Choroid plexus epithelial cell (primary cell): ENCODE data around the gene INSRR.

Source experiments
- DNase-seq: peaks from one replicate; pipeline ENCODE4 v3.0.0-alpha.2; 2010; ENCODE audit warnings: low read depth
- H3K4me3 ChIP-seq: 2 replicates; pipeline ENCODE4 v1.5.1; 2011; ENCODE audit warnings: low read depth, mild to moderate bottlenecking, control low read depth, low read length, moderate library complexity
- TF ChIP-seq, protein P1 (sequence below): conservative IDR thresholded peaks from 2 replicates; pipeline ENCODE4 v1.5.1; 2011; ENCODE audit warnings: low read depth, mild to moderate bottlenecking, control low read depth, inconsistent platforms, low read length, moderate library complexity

Gene INSRR

DNA sequence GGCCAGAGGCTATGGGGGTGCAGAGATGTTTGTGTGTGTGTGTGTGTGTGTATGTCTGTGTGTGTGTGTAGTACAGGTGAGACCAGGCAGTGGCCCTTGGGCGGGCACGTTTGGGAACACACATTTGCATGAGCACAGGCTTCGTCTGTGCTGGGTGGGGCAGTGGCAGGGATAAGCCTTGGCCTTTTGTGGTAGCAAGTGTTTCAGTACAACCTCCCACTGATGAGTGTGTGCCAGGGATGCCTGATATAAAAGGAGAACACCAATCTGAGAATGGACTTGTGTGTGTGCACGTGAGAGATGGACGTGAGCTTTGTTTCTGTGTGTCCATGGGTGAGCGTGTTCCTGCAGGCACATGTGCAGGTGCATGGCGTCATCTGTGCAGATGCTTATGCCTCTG is 4.7 kb upstream of the INSRR start:
- no peak for DNase-seq
- H3K4me3 ChIP-seq = no peak overlapping the region
- TF ChIP-seq, protein P1, sequence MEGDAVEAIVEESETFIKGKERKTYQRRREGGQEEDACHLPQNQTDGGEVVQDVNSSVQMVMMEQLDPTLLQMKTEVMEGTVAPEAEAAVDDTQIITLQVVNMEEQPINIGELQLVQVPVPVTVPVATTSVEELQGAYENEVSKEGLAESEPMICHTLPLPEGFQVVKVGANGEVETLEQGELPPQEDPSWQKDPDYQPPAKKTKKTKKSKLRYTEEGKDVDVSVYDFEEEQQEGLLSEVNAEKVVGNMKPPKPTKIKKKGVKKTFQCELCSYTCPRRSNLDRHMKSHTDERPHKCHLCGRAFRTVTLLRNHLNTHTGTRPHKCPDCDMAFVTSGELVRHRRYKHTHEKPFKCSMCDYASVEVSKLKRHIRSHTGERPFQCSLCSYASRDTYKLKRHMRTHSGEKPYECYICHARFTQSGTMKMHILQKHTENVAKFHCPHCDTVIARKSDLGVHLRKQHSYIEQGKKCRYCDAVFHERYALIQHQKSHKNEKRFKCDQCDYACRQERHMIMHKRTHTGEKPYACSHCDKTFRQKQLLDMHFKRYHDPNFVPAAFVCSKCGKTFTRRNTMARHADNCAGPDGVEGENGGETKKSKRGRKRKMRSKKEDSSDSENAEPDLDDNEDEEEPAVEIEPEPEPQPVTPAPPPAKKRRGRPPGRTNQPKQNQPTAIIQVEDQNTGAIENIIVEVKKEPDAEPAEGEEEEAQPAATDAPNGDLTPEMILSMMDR = no peak

- H3K4me3 ChIP-seq = no peak overlapping the region
- TF ChIP-seq, protein P1 = no peak
- no peak for DNase-seq
Observed at GRCh38 chr1:156862997-156863599, 4.2 kb upstream of the INSRR start.

DNA sequence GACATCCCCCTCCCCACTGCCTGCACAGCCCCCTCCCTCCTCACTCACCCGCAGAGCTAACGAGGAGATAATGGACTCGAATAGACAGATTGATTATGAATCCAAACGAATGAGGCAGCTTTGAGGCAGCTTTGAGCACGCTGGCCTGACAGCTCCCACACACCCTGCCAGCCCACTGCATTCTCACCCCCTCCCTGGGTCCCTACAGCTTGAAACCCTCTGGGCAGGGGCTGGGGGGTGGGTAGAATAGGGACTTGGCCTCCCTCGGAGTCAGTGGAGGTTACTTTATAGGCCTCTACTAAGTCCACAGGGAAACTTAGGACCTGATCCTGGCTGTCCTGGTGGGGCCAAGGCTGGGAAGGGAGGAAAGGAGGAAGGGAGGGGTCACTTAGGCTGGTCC is 3.7 kb upstream of the INSRR start:
- no peak overlapping the region for H3K4me3 ChIP-seq
- DNase-seq = no peak
- TF ChIP-seq, protein P1 = no peak

DNA sequence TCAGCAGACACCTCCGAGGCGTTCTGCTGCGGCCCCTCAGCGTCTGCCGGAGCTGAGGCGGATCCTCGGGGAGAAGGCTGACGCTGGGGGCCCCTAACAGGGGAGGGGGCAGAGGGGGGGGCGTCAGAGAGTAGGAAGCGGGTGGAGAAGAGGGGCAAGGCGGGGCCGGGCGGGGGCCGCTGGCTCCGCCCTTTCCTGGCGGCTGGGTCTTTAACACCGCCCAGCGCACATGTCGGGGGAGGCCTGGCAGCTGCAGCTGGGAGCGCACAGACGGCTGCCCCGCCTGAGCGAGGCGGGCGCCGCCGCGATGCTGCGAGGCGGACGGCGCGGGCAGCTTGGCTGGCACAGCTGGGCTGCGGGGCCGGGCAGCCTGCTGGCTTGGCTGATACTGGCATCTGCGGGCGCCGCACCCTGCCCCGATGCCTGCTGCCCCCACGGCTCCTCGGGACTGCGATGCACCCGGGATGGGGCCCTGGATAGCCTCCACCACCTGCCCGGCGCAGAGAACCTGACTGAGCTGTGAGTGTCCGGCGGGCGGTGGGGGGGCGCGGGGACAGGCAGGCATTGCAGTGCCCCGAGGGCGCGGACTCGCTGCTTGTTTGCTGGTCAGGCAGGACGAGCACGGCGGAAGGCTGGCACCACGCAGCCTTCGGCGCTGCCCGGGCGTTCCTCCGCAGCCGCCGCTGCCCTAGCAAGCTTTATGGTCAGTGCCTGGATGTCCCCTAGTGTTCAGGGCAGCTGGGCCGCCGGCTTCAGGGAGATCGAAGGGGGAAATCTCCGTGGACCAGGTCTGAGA is 1.9 kb upstream of the INSRR start, which contains the start of gene NTRK1:
TSS of gene NTRK1 (plus strand) at position 238 of the 796 bp plus-strand sequence. CDS start at position 308, 70 bp downstream.
- no peak for DNase-seq
- TF ChIP-seq, protein P1 = no peak
- H3K4me3 ChIP-seq = peak within 1 kb of the TSS; percentile 43

DNA sequence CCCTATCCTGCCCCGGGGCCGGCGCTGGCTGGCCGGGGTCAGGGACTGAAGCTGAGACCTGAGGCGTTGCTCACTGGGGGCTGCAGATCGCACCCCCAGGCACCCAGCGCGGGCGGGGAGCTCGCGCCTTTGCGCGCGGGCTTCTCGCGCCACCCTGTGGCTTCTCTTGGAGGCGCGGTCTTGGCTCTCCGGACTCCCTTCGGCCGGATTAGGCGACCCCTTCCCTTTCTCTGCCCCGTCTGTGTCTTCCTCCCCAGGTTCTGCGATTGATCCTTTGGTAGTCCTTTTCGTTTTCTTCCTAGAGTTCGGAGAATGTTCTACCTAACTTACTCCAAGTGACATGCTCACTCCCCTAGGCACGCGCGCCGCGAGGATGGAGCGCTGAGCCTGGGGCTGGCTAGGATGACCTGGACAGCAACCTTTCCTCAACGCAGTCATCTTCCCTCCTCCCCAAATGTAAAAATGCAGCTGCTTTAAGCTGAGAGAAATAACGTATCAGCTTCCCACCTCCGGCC is 1.3 kb upstream of the INSRR start:
- DNase-seq = peak; percentile 47
- TF ChIP-seq, protein P1 = peak; percentile 73
- H3K4me3 ChIP-seq = peak overlapping the region; percentile 43

GRCh38 chr1:156859523-156860112 is 701 bp upstream of the INSRR start:
- TF ChIP-seq, protein P1 = no peak
- H3K4me3 ChIP-seq = peak overlapping the region; percentile 43
- peak; percentile 28 for DNase-seq
